Non-pigmented ciliary epithelial cell (primary cell): ENCODE data around the gene GSTM5.
"Not testable (repeated sequence)": the region's sequence is repeated elsewhere in the genome, so short reads cannot be mapped to it uniquely, and the experiment has no call there.

Experiments
- DNase-seq: peaks from one replicate; pipeline ENCODE4 v3.0.0-alpha.2; 2010; ENCODE audit warnings: low read depth

GSTM5 gene

DNA sequence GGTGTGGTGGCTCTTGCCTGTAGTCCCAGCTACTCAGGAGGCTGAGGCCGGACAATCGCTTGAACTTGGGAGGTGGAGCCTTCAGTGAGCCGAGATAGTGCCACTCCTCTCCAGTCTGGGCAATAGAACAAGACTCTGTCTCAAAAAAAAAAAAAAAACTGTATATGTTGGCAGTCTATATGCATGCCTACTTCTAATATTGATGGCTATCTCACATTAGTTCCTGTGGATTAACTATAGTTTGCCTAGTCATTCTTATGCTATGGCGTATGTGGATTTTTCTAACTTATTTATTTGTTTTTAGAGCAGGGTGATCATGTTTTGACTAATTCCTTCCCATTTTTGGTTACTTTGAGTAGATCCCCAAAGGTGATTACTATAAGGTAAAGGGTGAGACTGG lies 15.0 kb upstream of the GSTM5 start:
- no peak for DNase-seq

GRCh38 chr1:109697861-109698260 lies 14.2 kb upstream of the GSTM5 start:
- peak; percentile 24 for DNase-seq

DNA sequence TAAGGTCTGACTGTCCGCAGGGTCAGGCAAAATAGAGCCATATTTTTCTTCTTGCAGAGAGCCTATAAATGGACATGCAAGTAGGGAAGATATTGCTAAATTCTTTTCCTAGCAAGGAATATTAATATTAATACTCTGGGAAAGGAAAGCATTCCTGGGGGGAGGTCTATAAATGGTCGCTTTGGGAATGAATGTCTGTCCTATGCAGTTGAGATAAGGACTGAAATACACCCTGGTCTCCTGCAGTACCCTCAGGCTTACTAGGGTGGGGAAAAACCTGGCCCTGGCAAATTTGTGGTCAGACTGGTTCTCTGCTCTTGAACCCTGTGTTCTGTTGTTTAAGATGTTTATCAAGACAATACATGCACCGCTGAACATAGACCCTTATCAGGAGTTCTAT lies 9.1 kb upstream of the GSTM5 start:
- not testable (repeated sequence) for DNase-seq

DNA sequence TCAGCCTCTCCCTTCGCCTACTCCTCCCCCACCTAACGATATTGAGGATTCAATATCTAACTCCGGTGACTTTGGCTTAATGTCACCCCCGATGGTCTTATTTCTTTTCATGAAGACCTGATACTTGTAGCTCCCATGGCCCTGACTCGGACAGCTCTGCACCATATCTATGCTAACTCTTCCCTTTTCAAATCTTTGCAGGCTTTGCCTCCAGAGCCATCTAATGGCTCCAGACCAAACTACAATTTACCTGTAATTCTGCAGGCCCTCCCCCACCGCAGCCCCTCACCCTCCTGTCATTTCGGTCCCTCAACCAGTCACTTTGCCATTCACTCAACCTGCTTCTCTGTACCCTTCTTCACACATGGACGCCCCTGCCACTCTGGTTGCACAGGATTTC lies 7.9 kb upstream of the GSTM5 start:
- no peak for DNase-seq

DNA sequence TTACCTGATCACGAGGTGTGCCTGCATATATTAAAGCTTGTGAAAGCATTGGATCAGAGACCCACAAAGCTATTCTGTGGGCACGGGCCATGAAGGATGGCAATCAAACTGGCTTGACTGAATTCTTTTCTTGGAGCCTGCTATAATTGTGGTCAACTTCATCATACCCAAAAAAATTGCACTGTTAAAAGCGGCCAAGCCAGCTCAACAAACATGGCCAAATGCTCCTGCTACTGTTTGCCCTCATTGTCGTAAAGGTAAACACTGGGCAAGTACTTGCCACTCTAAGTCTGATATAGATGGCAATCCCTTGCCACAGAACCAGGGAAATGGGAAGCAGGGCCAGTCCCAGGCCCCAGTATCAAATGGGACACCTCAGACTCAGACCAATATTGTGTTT lies 6.6 kb upstream of the GSTM5 start:
- no peak for DNase-seq

DNA sequence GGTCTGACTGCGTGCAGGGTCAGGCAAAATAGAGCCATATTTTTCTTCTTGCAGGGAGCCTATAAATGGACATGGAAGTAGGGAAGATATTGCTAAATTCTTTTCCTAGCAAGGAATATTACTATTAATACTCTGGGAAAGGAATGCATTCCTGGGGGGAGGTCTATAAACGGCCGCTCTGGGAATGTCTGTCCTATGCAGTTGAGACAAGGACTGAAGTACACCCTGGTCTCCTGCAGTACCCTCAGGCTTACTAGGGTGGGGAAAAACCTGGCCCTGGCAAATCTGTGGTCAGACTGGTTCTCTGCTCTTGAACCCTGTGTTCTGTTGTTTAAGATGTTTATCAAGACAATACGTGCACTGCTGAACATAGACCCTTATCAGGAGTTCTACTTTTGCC lies 3.1 kb upstream of the GSTM5 start:
- DNase-seq: not testable (repeated sequence)

DNA sequence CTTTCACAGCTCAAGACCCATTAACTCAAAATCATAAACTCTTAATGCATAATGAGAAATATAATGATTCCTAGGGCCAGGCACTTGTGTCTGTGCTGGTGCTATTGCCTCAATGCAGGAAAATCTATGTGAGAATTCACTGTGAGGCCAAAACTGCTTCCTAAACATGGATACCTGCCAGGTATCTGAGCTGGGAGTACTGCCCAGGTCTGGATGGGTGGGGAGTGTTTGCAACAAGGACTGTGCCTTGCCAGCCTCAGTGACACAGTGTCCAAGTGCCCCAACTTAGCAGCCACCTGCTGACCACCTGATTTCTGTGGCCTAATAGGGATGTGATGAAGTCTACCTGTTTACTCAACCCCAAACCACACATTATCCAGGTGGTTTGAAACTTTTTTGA lies 2.2 kb upstream of the GSTM5 start:
- DNase-seq: not testable (repeated sequence)

DNA sequence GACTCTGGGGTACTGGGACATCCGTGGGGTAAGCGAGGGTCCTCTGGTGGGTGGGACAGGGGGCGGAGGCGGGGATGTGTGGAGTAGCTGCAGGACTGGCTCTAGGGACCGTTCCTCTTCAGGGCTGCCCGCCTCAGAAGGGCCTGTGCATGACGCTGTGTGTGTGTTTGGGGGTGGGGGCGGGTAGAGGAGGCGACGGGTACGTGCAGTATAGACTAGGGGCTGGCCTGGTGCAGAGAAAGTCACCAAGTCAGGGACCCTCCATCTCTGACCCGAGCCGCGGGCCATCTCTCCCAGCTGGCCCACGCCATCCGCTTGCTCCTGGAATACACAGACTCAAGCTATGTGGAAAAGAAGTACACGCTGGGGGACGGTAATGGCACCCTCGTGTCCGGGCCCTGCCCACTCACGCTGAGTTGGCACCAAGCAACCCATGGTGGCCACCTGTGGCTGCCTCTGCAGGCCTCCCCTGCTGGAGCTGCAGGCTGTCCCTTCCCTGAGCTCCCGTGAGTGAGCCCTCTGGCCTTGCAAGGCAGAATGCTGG lies 342 bp downstream of the GSTM5 start:
- DNase-seq: no peak

GRCh38 chr1:109713636-109714035 lies 1.6 kb downstream of the GSTM5 start:
- no peak for DNase-seq

- DNase-seq: no peak
Measured at GRCh38 chr1:109714661-109715372, 2.8 kb downstream of the GSTM5 start.

GRCh38 chr1:109716121-109716520 lies 4.1 kb downstream of the GSTM5 start:
- DNase-seq: no peak

- no peak for DNase-seq
Measured at GRCh38 chr1:109716570-109717090, 4.6 kb downstream of the GSTM5 start.

- no peak for DNase-seq
Measured at GRCh38 chr1:109717729-109718128, 5.7 kb downstream of the GSTM5 start.

DNA sequence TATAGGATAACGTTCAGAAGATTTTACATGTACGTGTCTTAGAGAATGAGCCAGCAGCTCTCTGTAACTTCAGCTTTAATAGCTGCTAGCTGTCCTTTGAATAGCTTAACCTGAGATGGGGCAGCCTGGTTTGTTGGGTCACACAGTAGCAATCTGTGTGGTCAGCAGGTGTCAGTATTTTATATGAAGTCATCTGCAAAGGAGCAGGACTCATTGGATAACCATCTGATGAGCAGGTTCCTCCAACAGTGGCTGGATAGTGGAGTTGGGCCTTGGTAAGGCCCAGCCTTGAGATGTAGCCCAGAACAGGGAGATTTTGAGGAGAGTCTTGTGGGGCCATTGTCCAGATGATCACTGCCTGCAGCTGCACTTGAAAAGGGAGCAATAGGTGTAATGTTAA lies 6.4 kb downstream of the GSTM5 start:
- DNase-seq: no peak

GRCh38 chr1:109719337-109719837 lies 7.3 kb downstream of the GSTM5 start:
- DNase-seq: no peak

- no peak for DNase-seq
Measured at GRCh38 chr1:109721042-109721441, 9.0 kb downstream of the GSTM5 start.

DNA sequence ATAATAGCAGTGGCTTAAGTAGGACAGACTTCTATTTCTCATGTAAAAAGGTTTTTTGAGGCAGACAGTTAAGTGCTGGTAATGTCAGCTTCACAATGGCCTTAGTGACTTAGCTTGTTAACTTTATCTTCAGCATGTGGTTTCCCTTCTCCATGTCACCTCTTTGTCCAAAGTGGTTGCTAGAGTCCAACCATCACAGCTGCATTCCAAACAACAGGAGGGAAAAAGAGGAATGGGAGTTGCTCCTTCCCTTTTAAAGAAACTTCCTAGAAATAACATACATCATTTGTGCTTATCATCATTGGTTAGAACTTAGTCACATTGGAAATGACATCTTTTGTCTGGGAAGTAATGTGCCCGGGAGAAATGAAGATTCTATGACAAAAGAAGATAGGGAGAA lies 9.9 kb downstream of the GSTM5 start:
- DNase-seq: no peak

- DNase-seq: no peak
Measured at GRCh38 chr1:109722908-109723691, 11.0 kb downstream of the GSTM5 start.

DNA sequence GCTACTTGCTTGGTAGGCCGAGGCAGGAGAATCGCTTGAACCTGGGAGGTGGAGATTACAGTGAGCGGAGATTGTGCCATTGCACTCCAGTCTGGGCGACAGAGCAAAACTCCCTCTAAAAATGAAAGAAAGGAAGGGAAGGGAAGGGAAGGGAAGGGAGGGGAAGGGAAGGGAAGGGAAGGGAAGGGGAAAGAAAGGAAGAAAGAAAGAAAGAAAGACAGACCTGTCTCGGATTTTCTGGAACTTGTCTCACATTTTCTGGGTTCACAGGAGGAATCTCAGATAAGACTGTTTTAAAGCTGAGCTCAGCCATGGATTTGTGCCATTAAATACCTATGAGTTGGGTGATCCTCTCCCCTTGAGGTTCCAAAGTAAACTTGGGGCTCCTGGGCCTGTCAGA lies 12.9 kb downstream of the GSTM5 start:
- DNase-seq: no peak

DNA sequence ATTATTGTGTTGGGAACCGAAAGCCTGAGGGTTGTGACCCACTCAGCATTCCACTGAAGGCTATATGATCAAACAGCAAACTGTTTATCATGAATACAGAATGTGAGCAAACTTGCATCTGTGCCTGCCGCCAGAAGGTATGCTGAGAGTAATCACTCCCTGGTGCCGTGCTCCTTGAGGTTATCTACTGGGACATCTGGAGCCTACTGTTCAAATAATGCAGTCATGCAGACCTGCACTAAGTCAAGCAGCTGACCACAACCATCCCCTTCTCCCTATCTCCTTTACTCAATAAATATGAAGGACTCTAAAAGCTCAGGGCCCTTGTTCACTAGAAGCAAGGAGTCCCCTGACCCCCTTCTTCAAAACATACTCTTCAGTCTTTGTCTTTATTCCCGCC lies 13.5 kb downstream of the GSTM5 start:
- DNase-seq: no peak

GRCh38 chr1:109726007-109726406 lies 14.0 kb downstream of the GSTM5 start:
- no peak for DNase-seq

- DNase-seq: no peak
Measured at GRCh38 chr1:109726728-109727373, 14.8 kb downstream of the GSTM5 start.
